ENCODE results near the gene SIGLEC12. TPM values are rescaled to one million over a fixed set of nuclear protein-coding genes. Genes with fewer than 3 reads are reported as not detected.

The SIGLEC12 gene
- total and polyA plus RNA-seq, 9 of the 15 experiments (the other 6 are each of a cell fraction or from before 2014, with no cell fraction given) = 0.08 to 1.3 (median 0.54) TPM

DNA sequence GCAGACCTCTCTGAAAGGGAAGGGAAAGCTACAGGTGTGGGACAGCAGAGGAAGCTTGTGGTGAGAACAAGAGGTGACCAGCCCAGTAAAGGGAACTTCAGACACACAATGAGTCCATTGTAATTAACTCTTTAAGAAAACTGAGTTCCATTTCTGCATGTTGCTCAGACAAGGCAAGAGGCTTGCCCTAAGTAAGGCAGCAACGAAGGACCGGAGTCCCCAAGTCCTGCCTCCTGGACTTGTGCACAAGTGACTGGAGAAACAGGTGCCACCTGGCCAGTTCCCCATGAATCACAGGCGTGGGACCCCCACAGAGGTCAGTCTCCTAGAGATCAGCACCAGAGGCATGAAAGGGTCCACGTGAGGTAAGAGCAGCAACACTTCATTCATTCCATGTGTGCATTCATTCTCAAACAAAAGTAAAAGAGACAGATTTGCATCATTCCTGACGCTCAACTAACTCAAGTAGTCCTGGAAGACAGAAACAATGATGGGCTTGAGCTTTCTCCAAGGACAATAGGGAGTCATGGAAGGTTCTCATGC is 44.6 kb upstream of the SIGLEC12 start (continued):
- TF ChIP-seq ZNF551 (CRISPR knock-in tag; IDR thresholded peaks at IDR 0.05) (no peak), PHF21A (IDR thresholded peaks at IDR 0.05; ENCODE audit: borderline replicate concordance, low read depth) (no peak), MYC (IDR thresholded peaks at IDR 0.05; ENCODE audit: low read depth, low read length) (no peak), MYC (CRISPR knock-in tag; IDR thresholded peaks at IDR 0.05; ENCODE audit: borderline replicate concordance, low read depth) (peak; percentile 83), ZNF589 (CRISPR knock-in tag; IDR thresholded peaks at IDR 0.05; ENCODE audit: low read depth) (peak; percentile 91; the same call in 1 of the 2 replicates), AFF1 (IDR thresholded peaks at IDR 0.05; ENCODE audit: low read depth in 1 of 2, partially characterized antibody in 2 of 2) (no peak), GTF2A2 (tag; IDR thresholded peaks at IDR 0.05) (peak; percentile 79), RBM17 (IDR thresholded peaks at IDR 0.05; ENCODE audit: borderline replicate concordance, low read depth, low read length) (no peak), PTTG1 (tag; IDR thresholded peaks at IDR 0.05; ENCODE audit: low read depth) (peak; percentile 66; the same call in 1 of the 2 replicates), MNT (conservative IDR thresholded peaks at IDR 0.05) (no peak), NFXL1 (CRISPR knock-in tag; IDR thresholded peaks at IDR 0.05) (peak; percentile 55; the same call in 1 of the 2 replicates), ZKSCAN3 (CRISPR knock-in tag; IDR thresholded peaks at IDR 0.05) (0 out of 2 replicates have a peak, but pooled peaks have one; percentile 43), NFRKB (IDR thresholded peaks at IDR 0.05; ENCODE audit: low read depth) (no peak; the same call in 1 of the 2 replicates), ZNF253 (CRISPR knock-in tag; conservative IDR thresholded peaks at IDR 0.05) (0 out of 2 replicates have a peak, but pooled peaks have one; percentile 7), TCFL5 (CRISPR knock-in tag; conservative IDR thresholded peaks at IDR 0.05) (0 out of 2 replicates have a peak, but pooled peaks have one; percentile 2)
- TF ChIP-seq, protein P1, sequence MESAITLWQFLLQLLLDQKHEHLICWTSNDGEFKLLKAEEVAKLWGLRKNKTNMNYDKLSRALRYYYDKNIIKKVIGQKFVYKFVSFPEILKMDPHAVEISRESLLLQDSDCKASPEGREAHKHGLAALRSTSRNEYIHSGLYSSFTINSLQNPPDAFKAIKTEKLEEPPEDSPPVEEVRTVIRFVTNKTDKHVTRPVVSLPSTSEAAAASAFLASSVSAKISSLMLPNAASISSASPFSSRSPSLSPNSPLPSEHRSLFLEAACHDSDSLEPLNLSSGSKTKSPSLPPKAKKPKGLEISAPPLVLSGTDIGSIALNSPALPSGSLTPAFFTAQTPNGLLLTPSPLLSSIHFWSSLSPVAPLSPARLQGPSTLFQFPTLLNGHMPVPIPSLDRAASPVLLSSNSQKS (CRISPR knock-in tag; IDR thresholded peaks at IDR 0.05) = no peak

Measured in K562 (cell line).